ENCODE results near the gene AGAP1.

Gene AGAP1

DNA sequence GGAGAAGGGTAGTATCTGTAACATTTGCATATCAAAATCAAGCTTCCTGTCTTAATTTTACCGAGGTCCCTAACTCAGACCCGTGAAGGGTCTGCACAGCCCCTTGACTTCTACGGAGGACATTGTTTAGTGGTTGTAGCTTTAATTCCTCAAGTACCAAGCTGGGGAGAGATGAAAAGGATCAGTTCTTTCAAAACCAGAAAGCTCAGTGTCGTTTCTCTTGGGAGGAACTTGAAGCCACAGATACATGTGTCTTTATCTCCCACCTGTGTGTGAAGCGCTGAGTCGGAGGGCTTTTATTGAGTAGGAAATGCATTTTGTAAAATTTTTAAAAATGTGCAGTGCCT is 410.7 kb downstream of the AGAP1 start:
- DNase-seq: no peak

DNA sequence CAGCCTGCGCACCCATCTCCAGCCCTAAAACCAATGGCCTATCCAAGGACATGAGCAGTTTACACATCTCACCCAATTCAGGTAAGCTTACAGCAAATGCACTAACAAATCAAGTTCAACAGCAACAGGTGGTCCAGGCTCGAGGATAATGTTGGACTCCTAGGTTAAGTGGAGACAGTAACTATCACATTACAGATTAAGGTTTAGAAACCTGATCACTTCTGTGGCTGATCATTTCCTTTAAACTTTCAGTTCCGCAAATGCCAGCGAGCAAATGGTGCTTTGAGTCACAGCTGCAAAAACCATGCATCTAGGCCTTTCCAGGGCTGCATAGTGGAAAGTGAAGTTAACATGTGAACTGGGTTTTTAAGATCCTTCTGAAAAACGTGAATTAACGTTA is 415.0 kb downstream of the AGAP1 start:
- no peak for DNase-seq

DNA sequence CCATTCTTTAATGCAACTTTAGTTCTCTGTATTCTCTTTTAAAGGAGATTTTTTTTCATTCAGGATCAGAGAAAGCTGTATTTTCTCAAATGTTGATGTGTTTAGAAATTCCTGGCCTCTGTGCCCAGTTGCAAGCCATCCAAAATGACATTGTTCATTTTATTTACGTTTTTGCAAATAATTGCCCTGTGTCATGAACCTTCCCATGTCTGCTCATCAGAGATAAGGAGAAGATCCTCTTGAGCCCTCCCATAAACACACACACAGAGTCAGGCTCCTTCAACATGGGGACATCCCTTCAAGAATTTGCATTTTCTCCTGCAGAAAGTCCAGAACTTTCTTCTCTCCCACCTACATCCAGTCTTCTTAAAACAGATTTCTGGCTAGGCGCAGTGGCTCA is 415.5 kb downstream of the AGAP1 start:
- DNase-seq: no peak

DNA sequence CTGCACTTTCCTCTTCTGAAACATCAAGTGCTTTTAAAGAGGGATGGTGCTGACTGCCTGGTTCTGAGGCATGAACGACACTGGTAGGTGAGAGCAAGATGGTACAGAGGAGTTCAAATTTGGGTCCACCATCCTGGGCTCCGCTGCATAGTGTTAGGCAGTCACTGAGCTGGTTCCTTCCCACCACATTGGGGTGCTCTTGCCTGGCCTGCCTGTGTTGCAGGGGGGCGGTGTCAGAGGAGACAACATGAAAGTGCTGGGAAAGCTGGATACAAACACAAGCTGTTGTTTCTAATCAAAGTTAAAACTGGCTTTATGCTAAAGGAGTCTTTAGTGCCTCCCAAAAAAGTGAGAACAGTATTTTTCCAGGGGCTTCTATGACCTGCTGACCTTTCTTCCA is 416.2 kb downstream of the AGAP1 start:
- no peak for DNase-seq

DNA sequence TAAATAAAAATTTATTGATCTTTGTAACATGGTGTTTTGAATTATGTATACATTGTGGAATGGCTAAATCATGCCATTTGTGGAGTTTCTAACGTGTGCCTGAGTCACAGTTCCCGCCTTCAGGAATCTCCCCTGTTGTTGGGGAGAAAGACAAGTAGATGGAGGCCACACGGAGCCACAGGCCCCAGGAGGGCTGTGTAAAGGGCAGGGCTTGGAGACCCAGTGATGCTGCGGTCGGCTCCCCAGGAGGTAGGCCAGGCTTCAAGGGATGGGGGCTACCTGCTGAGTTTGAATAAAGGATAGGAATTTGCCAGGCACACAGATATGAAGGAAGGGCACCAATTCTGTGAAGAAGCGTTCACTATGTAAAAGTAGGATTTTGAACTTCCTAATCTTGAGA is 417.3 kb downstream of the AGAP1 start:
- DNase-seq: no peak

DNA sequence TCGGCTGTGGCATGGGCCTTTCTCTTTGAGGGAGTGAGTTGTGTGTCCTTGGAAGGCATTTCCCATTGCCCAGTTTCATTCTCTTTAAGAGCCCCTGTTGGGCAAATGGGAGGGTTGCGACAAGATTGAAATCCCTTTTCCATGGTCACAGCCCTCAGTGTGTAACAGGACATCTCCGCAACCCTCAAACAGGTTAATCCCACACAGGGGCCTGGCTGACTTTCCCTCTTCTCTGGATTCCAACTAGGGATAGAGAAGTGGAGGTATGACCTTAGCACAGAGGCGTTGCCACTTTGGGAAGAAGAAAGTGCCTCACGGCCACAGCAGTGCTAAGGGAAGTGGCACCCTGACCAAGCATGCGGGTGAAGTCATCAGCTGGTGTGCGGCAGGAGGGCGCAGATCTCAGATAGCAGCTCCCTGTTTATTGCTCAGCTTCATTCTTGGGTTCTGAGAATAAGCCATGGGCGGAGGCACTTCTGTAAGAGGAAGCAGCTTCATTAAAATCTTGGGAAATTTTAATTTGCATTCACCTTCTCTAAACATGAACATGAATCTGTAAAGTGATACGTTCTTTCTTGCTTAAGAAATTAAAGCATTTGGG is 417.9 kb downstream of the AGAP1 start:
- DNase-seq: no peak

DNA sequence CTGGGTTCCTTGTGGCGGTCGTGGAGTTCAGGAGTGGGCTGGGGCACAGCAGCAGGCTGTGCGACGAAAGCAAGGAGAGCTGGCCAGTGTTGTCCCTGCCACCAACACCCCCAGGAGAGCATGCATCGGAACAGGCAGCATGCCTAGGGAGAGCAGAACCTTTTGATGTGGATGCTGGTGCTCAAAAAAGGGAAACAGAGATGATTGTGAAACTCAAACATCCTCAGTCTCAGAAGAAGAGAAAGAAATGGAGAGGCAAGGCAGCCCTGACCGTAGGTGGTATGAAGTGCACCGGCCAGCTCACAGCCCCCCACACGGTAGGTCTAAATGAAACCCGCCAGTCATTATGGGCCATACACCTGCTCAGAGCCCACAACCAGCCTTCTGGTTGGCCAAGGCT is 420.9 kb downstream of the AGAP1 start:
- no peak for DNase-seq

DNA sequence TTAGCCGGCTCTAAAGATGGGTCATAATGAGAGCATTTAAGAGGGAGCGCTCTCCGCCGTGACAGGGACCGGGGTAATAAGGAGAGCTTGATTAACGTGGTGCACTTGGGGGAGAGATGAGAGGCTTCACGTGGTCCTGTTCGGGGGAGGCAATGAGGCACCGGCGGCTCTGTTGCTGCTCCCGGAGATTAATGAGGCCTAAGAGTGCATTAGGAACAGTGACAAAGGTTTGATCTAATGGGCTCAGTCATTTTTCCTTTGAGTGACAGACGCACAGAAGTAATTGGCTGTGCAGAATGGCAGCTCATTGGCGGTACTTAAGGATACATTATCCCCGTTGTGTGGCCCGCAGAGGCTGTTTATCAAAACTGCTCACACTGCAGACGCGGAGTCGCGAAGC is 423.7 kb downstream of the AGAP1 start:
- DNase-seq: no peak

DNA sequence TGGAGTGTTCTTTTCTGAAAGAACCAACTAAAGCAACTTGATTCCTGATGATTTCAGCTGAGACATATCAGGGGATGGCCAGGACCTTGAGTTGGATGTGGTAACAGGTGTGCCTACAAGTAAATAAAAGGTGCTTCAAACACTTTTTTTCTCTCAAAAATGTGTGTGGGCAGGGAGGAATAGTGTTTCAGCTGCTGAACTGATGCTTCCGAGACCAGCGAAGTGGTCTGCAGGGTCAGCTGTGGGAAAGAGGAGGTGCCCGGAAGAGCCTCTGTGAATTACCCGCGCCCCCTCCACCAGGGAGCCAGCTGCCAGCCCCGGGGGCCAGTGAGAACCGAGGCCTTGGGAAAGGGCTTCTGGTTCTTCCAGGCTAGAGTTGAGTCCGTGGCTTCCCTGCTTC is 425.0 kb downstream of the AGAP1 start:
- no peak for DNase-seq

DNA sequence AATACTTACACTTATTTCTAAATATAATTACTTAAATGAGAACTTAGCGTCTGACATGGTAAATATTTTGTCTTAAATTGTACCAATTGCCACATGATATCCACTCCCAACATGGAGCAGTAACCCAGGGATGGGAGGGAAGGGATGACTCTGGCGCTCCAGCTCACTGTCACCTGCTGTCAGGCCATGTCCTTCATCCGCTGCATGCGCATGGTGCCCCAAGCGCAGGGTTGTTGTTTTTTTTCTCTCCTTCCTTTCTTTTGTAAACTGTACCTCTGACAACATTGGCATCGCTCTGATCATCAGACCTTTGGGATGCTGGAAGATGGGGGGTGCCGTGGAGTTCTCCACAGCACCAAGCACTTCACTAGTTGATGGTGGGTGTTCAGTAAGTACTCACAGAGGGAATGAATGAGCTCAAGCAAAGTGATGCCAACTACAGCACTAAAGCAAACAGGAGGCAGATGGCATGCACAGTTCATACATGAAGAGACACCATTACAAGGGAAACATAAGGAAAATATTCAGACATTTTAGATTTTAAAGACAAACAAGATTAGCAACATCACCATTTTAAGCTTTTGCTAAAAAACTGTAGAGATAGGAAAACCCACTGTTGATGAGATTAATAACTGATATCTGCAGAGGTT is 426.5 kb downstream of the AGAP1 start:
- no peak for DNase-seq

DNA sequence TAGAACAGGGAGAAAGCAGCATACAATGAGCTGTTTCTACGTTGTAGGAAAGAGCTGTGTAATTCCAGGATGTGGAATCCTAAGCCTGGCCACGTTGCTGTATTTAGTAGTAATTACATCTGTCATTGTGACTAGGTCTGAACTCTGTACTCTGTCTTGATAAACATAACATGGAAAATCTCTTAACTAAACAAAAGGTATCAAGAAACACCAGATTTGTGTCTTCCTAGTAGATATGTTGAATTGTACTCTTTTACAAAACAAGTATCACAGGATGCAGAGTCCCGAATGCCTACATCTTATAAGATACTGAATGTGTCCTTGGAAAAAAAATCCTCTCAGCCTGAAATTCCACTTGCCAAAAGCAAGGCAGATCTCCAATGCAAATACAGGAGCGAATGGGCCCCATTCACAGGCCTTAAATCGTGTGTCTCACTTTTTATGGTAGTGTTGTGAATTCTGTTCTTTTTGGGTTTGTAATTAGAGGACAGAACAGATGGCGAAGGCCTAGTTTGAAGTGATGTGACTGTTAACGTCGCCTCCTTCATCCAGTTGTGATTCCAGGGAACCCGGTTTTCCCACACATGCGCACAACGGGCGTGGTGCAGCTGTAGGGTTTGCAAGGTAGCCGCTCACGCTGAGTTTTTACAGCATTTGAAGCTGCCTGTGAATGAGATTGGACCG is 427.8 kb downstream of the AGAP1 start:
- DNase-seq: no peak

DNA sequence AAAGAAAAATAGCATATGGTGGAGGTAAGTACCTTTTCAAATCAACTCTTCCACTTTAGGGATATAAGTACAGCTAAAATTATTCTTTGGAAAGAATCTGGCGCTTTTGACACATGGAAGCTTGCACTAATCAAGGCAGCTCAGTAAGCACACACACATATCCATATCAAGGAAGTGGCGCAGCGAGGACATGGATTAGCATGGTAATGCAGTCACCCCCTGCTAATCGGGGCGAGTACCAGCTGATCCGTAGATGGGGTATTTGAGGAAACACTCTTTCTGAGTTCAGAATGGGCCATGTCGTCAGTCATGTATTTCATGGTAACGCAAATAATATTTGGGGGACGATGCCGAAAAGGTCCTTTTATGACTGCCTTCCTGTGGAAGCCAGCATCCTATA is 429.0 kb downstream of the AGAP1 start:
- no peak for DNase-seq

DNA sequence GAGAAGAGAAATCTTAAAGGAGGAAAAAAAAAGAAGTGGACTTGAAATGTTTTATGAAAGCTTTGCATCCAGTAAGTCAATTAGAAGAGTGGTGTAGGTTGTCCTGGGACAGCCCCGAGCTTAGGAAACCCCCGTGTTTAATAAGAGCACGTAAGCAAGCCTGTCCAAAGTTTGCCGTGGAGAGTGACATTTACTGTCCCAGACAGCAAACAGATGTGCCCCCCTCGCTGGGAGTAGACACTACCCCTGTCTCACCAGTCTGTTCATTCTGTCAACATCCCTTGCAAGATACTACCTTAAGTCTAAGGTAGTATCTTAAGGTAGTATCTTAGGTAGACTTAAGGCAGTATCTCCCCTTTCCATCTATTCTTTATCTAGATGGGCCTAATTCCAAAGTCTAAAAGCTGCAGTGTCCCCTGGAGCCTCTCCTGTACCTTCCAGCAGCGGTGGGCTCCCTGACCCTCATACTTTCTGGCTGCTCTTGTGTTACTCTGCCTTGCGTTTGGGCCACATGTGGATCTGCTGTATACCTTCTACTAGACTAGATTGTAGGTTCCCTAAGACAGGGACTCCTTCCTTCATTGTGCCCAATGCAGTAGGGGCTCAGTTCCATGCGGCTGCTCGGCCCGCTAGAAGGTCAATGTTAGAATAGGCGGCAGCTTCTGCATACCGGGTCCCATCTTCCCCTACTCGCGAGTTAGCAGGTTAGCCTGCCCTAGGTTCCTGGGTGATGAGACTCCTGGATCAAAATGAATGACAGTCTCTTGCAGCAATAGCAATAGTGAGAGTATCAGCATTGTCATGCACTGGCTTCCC is 430.2 kb downstream of the AGAP1 start:
- DNase-seq: no peak

DNA sequence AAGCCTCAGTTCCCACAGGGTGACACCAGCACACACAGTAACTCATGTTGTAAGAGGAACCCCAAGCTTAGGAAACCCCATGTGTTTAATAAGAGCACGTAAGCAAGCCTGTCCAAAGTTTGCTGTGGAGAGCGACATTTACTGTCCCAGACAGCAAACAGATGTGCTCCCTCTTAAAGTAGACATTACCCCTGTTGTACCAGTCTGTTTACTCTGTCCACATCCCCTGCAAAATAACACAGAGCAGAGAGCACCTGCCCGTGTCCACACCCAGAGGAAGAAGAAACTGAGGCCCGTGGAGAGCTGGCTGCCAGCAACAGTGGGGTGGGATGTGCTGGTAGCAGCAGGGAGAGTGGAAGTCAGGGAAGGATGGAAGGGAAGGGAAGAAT is 430.8 kb downstream of the AGAP1 start:
- DNase-seq: no peak

DNA sequence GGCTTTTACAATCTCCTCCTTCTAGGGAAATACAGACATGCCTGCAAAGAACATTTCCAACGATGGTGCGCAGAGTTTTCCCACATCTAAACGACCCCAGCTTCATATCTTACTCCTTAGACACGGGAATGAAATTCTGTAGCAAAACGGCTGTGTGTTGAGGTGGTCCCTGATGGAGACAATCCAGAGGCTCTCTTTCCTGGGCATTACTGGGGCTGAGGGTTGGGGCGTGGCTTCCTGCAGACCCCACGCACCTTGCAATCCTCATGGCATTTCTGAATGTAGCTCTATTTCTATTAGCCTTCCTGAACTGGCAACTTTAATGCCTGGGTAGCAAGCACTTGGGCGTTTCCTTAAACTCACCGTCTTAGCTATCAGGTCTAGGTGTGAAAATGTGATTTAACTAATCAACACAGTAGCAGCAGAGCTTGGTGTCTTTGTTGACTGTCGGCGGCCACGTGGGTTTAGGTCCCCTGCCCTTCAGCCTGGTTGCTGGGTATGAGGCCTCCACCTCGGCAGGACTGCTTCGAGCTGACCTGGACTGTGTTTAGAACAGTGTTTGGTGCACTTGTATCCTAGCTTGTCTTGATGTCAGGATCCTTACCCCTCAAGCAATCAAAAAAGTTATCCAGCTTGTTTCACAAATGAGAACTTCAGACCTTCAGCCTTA is 431.5 kb downstream of the AGAP1 start:
- no peak for DNase-seq

DNA sequence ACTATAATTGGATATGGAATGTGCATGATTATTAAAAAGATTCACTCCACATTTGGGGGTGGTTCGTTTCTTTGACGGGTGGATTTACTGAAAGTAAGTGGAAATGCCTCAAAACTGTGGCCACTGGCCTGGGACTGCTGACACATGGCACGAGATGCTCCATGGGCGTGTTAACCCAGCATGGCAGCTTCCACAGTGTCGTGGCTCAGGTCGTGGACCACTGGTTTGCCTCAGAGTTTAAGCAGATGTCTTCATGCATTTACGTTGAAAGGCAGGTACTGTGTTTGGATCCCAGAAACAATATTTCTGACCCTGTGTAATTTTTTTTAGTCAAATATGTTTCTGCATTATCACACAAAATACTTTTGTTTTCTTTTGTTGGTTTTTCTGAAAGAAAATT is 432.4 kb downstream of the AGAP1 start:
- DNase-seq: no peak

DNA sequence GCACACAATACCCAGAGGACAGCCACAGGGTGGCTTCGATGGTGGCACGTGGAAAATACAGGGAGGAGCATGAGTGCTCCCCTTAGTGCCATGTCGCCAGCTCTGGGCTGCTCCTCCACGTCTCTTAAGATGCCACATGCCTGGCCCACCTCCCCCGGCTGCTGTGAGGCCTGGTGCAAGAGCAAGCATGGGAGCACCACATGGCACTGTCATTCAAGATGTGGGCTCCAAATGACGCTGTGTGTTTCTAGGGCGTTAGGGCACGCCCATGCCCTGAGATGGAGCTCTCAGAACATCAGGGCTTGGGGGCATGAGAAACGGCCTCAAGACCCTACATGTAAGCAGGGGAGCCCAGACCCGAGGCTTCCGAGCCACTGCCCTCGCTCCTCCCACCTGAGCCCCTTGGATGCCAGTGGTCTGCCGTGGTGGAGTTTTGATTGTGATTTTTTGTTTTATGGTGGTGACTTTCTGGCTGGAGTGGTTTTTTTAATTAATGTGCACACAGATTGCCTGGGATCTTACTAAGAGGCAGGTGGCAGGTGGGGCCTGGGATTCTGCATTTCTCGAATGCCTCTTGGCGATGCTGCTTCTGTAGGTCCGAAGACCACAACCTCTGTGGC is 435.0 kb downstream of the AGAP1 start:
- DNase-seq: no peak

DNA sequence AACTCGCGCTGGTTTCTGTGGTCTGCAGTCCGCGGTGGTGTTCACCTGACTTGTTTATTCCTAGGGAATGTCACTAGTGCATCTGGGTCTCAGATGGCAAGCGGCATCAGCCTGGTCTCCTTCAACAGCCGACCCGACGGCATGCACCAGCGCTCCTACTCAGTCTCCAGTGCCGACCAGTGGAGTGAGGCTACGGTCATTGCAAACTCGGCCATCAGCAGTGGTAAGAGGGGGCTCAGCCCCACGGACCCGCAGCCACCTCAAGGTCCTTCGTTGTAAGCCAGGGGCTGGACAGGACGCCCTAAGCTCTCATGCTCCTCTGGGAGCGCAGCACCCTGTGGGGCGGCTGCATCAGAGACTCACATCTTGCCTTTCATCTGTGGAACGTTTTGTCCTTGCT is 436.9 kb downstream of the AGAP1 start:
- DNase-seq: no peak

DNA sequence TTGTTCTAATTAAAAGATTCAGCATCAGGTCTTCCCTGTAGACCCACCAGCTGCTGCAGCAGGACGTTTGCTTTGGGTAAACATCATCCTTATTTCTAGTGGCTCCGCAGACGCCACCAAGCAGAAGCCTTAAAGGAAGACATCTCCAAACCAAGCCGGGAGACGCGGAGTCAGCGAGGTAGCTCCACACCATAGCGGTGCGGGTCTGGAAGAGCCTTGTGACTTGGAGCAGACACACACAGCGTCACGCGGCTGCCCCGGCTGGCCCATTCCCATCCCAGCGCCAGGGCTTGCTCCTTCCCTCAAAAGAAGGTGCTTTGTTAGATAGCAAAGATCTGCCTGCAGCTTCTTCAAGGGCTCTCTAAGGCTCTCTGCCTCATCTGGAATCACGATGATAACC is 437.8 kb downstream of the AGAP1 start:
- DNase-seq: no peak

DNA sequence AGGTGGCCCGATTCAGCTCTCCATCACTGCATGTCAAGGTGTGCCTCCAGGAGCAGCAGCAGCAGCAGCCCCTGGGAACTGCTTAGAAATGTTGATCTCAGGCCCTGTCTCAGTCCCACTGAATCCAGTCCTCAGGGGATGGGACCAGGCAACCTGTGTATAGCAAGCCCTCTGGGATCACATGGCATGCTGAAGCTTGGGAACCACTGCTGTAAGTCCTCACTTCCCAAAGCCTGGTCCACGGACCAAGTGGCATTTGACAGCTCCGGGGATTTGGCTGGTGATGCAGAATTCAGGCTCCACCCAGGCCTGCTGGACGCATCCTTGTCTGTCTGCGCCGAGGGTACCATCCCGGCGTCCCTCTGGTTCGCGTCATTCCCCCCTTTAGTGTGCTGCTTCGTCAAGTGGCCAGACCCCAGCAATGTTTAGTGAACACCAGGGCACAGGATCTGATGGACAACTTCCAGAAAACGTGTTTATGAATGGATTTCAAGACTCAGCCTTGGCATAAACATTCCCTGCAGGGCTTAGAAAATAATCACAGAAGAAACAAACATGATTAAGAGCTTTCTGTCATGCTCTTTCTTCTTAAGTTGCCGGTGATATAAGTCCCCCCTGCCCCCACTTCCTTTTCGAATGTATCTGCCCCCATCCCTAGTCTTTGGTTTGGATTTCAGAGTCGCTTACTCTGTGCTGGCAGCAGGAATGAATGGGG is 440.4 kb downstream of the AGAP1 start:
- no peak for DNase-seq

DNA sequence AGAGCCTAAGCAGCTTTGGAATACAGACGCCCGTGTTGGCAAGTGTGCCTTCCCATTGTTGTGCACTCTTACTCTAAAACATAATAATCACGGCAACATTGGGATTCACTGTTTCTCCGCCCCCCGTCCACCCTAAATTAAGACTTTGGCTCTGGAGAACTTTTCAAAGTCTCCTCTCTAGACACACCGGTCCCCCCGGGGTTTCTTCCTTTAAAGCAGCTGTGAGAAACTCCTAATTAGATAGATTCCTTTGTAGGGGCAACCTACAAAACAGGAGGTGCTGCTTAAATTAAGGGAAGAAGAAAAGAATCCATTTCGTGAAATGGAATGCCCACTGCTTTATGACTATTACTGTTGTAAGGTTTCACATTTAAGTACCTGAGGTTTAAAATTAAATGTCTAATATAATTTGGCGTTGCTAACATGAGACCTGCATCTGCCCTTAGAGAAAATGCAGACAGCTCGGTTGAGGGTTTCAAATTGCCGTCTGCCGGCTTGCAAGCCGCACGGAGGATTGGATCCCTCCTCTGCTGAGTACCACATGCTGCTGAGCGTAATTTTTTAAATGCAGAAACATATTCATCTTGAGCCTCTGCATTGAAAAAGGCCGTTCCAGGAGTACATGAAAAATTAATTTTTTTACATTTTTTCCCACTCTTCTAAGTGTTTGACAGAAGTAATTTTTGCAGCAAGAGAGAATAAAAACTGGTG is 441.1 kb downstream of the AGAP1 start:
- no peak for DNase-seq

DNA sequence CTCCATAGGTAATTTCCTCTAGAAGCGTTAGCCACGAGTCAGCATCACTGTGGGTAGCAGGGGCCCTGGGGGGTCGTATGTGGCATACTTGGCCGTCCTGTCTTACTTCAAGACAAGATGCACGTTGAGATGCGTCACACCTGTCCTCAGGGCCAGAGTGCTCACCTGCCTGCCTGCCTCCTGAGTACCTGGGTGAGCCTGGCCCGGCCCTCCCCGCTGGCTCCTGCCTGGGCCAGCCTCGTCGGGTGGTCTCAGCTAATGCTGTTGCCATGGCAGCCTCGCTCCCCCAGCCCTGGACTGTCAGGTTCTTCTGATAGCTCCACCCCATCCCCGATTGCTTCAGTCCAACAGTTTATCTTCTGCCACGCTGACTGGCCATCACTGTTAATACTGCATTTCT is 441.9 kb downstream of the AGAP1 start:
- no peak for DNase-seq

All from stimulated activated CD4-positive, alpha-beta T cell treated with anti-CD3 and anti-CD28 coated beads, Interleukin-12 subunit alpha, Interleukin-12 subunit beta, amount 100 ng/mL, for 4 hours (primary cell).